HG03520 (cell line): ENCODE data around the gene HIP1.
"Not testable (repeated sequence)": the region's sequence is repeated elsewhere in the genome, so short reads cannot be mapped to it uniquely, and the experiment has no call there.

Experiments used
- ATAC-seq: cut with Tn5 transposase; IDR thresholded peaks from one replicate; pipeline ENCODE4 v1.9.1; 2021; ENCODE audit warnings: mild to moderate bottlenecking, moderate library complexity; ENCODE audit not compliant: unreplicated experiment

HIP1 gene

DNA sequence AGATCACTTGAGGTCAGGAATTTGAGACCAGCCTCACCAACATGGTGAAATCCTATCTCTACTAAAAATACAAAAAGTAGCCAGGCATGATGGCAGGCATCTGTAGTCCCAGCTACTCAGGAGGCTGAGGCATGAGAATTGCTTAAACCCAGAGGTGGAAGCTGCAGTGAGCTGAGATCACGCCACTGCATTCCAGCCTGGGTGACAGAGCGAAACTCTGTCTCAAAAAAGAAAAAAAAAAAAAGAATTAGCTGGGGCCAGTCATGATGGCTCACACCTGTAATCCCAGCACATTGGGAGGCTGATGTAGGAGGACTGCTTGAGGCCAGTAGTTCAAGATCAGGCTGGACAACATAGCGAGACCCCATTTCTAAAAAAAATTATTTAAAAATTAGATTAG lies 21.0 kb downstream of the HIP1 start:
- ATAC-seq, result not testable (repeated sequence)

DNA sequence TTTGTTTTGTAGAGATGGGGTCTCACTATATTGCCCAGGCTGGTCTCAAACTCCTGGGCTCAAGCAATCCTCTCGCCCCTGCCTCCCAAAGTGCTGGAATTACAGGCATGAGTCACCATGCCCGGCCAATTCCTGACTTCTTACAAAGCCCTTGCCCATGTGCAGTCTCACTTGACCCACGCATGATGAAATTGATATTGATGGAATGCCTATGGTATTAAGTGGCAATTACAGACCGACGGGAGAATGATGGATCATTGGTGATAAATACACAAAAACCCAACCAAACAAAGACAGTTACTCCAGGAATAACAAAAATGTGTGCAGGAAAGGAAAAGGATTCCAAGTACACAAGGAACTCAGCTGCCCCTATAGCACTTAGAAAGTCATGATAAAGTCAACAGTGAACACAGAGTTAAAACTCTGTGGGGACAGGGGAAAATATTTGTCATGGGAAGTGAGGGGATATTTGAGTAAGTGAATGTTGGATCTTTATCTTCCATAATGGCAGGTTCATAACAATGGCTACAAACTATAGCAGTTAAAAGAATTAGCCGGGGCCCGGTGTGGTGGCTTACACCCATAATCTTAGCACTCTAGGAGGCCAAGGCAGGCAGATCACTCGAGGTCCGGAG lies 21.6 kb downstream of the HIP1 start:
- ATAC-seq, result no peak

DNA sequence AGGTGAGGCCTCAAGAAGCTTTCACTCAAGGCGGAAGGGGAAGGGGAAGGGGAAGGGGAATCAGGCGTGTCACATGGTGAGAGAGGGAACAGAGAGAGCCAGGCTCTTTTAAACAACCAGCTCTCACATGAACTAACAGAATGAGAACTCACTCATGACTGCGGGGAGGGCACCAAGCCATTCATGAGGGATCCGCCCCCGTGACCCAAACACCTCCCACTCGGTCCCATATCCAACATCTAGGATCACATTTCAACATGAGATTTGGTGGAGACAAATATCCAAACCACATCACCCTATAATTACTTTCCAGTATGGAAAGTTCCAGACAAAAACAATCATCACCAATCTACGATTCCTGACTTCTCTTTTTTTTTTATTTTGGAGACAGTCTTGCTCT lies 22.9 kb downstream of the HIP1 start:
- no peak for ATAC-seq

DNA sequence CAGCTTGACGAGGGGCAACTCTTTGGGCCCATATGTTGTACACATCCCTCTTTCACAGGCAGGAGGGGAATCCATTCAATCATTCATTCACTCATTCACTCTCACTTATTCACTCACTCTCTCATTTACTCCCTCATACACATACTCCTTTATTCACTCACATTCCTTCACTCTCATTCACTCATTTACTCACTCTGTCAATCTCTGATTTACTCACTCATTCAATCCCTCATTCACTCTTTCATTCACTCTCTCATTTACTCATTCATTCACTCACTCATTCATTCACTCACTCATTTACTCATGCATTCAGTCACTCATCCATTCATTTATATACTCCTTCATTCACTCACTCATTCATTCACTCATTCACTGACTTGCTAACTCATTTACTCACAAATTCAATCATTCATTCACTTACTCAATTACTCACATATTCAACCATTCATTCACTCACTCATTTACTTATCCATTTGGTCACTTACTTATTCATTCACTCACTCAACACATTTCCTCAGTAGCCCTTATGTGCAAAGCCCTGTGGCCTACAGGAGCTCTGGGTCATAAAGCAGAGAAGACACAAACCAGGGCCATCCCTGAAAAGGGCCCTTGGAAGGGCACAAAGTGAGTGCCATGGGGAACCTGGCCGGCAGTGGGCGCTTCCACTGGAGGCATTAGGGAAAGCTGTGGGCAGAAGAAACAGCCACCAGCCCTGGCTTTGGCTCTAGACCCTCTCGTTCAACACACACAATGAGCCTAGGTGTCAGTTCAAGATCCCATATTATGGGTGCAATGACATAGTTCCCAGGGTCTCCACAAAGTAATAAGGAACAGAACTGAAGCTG lies 26.0 kb downstream of the HIP1 start:
- no peak for ATAC-seq

DNA sequence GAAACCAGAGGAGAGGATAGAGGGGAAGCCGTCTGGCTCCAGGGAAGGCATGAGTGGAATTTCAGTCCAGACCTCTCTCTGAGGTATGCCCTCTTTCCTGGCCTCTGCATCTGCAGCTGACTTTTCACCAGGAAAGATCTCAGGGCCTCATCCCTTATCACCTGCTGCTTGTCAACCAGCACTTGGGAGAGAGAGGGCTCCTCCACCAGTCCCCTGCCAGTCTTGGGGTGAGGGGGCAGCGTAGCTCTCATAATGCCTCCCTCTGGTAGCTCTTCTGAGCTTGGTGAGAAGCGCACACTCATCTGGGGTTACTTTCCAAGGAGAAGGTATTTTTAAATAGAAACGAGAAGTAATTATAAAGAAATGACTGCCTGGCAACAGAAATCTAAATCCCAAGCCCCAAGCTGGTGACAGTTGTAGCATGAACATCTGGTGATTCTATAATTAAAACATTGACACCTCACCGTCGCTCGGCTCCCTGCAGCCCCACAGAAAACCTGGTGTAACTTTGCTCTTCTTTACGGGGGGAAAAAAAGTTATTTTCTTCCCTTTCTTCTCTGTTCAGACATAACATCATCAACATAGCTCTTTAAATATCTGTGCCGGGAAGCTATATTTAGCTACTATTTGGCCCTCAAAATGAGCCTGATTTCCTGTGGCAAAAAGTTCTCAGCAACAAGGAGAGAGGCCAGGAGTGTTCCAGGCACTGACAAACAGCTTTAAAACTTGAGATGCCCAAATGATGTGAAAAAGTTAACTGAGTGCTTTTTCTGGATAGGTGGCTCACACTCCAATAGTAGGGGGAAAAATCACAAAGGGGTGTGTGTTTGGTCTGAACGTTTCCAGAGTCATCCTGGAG lies 26.9 kb downstream of the HIP1 start:
- no peak for ATAC-seq

DNA sequence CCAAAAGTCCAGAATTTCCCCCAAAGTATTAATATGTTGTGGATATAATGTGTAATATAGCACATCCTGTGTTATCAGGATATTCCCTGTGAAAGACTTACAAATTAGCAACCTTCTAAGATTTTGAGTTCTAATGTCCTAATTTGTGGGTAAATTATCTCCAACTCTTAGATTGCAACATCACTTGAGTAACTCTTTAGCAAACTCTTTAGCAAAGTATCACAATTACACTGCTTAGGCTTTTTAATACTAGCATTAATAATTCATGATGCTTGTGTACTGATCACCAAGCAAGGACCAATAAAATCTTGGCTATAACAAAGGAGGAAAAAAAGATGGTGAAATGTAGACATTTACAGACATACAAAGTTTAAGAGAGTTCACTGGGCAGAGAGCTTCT lies 27.7 kb downstream of the HIP1 start:
- no peak for ATAC-seq

DNA sequence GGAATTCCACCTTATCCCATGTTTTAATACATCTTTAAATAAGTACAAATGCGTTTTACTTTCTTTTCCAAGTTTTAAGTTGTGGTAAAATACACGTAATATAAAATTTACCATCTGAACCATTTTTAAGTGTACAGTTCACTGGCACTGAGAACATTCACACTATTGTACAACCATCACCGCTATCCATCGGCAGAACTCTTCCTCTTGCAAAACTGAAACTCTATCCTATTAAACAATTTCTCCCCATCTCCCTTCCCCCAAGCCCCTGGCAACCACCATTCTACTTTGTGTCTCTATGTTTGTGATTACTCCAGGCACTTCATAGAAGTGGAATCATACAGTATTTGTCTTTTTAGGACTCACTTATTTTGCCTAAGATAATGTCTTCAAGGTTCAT lies 33.8 kb downstream of the HIP1 start:
- ATAC-seq, result no peak

DNA sequence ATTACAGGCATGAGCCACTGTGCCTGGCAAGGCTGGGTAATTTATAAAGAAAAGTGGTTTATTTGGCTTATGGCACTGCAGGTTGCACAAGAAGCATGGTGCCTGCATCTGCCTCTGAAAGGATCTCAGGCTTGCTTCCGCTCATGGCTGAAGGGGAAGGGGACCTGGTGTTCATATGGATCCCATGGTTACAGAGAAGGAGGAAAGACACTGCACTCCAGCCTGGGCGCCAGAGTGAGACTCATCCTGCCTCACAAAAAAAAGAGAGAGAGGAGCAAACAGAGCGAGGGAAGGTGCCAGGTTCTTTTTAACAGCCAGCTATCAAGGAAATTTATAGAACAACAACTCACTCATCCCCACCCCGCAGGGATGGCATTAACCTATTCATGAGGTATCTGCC lies 36.2 kb downstream of the HIP1 start:
- ATAC-seq, result no peak

DNA sequence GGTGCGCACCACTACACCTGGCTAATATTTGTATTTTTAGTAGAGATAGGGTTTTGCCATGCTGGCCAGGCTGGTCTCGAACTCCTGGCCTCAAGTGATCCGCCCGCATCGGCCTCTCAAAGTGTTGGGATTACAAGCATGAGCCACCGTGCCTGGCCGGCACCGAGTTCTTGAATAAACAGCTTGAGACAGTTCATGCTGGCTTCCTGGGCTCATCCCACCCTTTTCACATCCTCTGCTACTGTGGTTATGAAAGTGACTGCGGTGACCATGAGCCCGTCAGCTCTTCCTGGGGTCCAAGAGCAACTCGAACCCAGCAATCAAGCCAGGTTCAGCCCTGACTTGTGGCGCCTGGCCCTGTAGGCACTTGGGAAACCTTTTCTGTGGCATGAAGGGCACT lies 38.7 kb downstream of the HIP1 start:
- ATAC-seq, result no peak

DNA sequence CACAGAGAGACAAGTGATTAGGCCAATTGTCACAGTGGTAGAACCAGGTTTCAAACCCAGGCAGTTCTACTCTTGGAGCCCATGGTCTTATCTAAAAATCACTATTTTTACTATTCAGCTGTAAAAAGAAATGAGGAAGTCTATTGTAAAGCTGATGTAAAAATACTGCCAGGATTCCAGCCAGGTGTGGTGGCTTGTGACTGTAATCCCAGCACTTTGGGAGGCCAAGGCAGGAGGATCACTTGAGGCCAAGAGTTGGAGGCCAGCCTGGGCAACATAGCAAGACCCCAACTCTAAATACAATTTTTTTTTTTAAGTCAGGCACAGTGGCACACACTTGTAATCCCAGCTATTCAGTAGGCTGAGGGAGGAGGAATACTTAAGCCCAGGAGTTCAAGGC lies 40.4 kb downstream of the HIP1 start:
- no peak for ATAC-seq

DNA sequence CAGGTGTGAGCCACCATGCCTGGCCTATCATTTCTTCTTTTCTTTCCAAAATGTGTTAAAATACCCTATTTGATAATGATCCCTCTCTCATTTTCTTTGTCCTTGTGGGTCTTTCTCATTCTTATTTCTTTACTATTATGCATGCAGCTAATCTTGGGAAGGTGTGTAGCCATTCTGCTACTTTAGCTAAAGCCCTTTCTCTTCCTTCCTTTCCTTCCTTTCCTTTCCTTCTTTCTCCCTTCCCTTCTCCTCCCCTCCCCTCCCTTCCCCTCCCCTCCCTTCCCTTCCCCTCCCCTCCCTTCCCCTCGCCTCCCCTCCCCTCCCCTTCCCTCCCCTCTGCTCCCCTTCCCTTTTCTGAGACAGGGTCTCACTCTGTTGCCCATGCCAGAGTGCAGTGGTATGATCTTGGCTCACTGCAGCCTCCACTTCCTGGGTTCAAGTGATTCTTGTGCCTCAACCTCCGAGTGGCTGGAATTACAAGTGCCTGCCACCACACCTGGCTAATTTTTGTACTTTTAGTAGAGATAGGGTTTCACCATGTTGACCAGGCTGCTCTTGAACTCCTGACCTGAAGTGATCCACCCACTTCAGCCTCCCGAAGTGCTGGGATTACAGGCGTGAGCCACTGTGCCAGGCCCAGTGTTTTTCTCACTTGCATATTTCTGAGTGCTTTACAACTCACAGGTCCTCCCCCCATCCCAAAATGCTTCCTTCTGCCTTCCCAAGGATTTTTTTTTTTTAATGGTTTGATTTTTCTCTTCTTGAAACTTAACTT lies 42.3 kb downstream of the HIP1 start:
- no peak for ATAC-seq

DNA sequence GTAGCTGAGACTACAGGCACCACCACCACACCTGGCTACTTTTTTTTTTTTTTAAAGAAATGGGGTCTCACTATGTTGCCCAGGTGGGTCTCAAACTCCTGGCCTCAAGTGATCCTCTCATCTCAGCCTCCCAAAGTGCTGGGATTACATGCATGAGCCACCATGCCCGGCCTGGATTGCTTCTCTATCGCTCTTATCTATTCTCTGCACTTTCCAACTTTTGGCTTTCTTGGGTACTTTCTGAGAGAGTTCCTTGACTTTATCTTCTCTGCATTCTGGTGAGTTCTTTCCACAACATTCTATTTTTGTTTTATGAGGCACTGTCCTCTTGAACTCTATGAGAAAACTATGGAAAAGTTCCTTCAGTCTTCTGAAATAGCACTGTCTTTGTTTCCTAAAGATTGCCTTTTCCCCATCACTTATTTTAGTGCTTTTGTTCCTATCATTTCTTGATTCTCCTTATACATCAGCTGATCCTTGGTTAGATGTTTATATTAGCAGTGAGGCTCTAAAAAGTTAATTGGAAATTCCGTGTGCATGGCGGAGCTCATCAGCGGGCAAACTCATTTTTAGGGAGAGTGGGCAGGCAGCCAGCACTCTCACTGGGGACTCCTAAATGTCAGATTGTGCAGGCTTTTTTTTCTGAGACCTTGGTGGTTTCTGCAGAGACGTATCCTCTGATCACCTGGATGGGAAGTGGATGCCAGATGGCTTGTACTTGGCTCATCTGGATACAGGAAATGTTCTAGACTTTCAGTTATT lies 43.9 kb downstream of the HIP1 start:
- ATAC-seq, result no peak

DNA sequence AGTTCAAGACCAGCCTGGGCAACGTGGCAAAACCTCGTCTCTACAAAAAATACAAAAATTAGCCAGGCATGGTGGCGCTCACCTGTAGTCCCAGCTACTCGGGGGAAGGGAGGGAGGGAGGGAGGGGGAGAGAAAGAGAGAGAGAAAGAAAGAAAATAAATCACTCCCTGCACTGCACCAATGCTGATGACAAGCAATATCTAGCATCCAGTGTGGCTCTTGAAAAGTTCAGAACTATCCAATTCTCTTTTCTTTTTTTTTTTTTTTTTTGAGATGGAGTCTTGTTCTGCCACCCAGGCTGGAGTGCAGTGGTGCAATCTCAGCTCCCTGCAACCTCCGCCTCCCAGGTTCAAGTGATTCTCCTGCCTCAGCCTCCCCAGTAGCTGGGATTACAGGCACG lies 45.1 kb downstream of the HIP1 start:
- ATAC-seq, result not testable (repeated sequence)

DNA sequence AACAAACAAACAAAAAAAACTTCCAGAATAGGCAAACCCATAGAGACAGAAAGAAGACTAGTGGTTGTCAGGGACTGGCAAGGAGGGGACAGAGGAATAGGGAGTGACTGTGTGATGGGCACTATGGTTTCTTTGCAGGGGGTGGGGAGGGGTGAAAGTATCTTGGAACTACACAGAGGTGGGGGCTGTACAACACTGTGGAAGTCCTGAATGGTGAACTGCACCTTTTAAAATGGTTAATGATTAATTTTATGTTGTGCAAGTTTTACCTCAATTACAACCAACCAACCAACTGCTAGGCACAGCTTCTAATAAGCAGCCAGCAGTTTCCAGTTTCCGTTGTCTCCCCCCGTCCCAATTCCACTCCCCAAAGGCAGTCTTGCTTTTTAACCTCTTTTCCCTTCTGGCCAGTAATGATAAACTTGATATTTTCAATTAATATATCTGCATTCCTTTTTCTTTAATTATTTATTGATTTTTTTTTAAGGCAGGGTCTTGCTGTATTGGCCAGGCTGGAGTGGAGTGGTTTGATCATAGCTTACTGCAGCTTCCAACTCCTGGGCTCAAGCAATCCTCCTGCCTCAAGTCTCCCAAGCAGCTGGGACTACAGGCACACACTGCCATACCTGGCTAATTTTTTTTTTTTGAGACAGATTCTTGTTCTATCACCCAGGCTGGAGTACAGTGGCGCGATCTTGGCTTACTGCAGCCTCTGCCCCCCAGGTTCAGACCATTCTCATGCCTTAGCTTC lies 46.8 kb downstream of the HIP1 start:
- no peak for ATAC-seq

DNA sequence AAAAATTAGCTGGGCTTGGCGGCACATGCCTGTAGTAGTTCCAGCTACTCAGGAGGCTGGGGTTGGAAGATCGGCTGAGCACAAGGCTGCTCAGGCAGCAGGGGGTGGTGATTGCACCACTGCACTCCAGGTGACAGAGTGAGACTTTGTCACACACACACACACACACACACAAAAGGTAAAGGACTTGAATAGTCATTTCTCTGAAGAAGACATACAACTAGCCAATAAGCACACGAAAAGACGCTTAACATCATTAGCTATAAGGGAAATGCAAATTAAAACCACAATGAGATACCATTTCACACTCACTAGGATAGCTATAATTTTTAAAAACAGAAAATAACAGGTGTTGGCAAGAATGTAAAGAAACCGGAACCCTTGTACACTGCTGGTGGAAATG lies 48.6 kb downstream of the HIP1 start:
- ATAC-seq, result no peak

DNA sequence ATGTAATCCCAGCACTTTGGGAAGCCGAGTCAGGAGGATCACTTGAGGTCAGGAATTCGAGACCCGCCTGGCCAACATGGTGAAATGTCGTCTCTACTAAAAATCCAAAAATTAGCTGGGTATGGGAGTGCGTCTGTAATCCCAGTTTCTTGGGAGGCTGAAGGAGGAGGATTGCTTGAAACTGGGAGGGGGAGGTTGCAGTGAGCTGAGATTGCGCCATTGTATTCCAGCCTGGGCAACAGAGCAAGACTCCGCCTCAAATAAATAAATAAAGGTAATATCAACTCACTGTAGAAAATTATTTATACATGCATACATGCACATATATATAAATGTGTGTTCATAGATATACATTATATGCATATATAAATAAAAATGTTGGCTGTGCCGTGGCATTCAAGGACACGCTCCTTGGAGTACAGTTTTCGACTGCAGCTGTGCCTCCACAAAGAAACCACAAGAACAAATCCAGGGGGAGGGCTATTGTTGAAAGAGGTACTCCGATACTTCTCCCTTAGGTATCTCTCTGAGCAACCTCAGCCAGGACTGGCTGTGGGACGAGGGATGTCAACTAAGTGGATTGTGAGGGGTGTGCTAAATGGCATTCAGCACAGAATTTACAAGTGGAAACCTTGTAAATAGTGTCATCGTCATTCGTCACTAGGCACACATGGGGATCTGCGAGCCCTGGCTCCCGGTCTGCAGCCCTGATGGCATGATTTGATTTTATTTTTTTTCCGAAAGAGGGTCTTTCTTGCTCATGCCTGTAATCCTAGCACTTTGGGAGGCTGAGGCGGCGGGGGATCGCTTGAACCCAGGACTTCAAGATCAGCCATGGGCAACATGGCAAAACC lies 49.3 kb downstream of the HIP1 start:
- no peak for ATAC-seq

DNA sequence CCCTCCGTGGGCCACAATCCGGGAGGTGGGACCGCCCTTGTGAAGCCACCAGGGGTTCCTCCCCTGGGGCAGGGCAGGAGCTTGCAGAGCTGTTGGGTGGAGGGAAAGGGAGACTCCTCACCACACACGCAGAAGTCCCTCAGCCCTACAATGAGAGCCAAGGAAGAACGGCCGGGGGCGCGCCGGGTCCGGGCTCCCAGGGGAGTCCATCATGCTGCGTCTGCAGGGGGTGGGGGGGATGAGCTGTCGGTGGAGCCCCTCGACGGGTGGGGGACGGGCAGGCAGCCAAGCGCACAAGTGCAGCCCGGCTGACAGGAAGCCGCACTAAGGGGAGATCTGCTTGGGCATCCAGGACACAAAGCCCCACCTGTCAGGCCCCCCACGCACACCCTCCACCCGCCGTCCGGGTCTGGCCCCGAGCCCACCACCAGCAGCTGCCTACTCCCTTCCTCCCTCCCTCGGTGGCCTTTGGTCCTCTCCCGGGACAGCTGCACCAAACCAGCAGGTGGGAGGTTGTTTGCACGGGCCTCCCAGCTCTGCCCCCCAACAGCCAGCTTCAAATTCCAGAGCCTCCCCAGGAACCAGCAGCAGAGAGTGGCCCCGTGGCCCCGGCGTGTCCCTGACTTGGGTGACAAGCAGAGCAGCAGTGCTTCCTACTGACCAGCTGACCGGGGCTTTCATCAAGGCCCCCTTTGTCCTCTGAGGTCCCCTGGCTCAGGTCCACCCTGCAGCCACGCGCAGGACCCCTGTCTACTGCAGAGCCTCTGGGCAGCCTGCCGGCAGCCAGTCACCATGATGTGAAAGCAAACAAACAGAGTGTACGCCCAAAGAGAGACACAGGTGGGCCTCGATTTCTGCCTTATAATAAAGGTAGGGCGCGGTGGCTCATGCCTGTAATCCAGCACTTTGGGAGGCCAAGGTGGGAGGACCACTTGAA lies 50.3 kb downstream of the HIP1 start:
- ATAC-seq, result no peak
